ENCODE data around the gene KRTAP16-1.
"Not testable (repeated sequence)": the region's sequence is repeated elsewhere in the genome, so short reads cannot be mapped to it uniquely, and the experiment has no call there.

KRTAP16-1 gene

DNA sequence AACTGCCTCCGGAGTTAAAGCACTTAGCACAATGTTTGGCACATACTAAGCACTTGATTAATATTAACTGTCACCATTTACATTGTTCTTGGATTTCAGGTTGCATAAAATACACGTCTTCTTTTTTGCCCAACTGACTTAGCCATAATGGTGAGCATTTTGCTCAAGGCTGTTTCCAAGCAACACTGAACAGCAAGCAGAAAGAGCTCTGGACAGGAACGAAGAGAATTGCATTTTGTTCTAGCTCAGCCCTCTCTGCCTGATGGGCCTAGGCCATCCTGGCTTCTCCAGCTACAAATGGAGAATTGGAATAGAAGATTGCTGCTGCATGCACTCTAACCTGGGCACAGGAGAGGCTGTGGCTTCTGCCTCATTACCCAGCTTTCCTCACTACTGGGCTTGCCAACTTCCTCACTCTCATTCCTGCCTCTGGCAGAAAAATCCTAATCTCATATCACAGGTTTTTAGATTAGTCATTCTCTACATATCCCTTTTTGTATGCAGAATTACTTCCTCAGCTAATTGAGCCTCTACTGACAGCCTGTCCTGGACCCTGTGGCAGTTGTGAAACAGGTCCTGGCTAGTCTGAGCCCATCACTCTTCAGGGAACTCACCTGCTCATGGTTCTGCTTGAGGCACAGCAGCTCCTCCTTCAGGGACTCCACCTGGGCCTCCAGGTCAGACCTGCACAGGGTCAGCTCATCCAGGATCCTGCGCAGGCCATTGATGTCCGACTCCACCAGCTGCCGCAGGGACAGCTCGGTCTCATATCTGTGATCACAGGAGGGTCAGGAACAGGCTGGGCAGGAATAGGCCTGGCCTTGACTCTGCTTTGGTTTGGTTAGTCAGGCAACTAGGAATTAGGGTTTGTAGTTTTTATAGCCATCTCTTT lies 39.0 kb upstream of the KRTAP16-1 start:
- Histone ChIP-seq H3K4me1 (ENCODE audit: control insufficient read depth, low read depth, low read length) (no peaks in the 10 kb centered on the region), H4K8ac (ENCODE audit: low read depth, low read length) (no peak overlapping the region), H3K56ac (ENCODE audit: low read length) (no peak overlapping the region), H3K27ac (ENCODE audit: low read depth, low read length) (no peak overlapping the region), H3K18ac (ENCODE audit: low read length) (no peak overlapping the region), H2AK5ac (ENCODE audit: low read length) (no peak overlapping the region), H2BK15ac (replicated peaks; ENCODE audit: low read depth) (no peak overlapping the region), H3K23ac (ENCODE audit: low read length) (no peak overlapping the region), H2BK120ac (ENCODE audit: low read depth, low read length) (no peak overlapping the region), H3K4me3 (ENCODE audit: low read length) (no peak overlapping the region), H4K5ac (ENCODE audit: low read length) (no peak overlapping the region), H3K4me2 (ENCODE audit: low read length) (no peak overlapping the region), H3K9ac (ENCODE audit: low read length) (no peak overlapping the region), H2BK5ac (ENCODE audit: low read length) (no peak overlapping the region), H3K79me1 (ENCODE audit: low read length) (no peaks in the 10 kb centered on the region), H3K36me3 (ENCODE audit: control insufficient read depth, insufficient read depth, low read length) (no peaks in the 10 kb centered on the region), H3K79me2 (ENCODE audit: control insufficient read depth, insufficient read depth, low read length) (no peaks in the 10 kb centered on the region), H3K27me3 (ENCODE audit: insufficient read depth, low read length, poor library complexity) (no peaks in the 10 kb centered on the region), H3K4ac (ENCODE audit: low read depth, low read length) (no peak overlapping the region)
- WGBS (ENCODE audit: extremely low coverage, insufficient coverage, low lambda C conversion rate) = no CpG with 5 or more reads among the region's 7 CpGs
- no peak for DNase-seq

DNA sequence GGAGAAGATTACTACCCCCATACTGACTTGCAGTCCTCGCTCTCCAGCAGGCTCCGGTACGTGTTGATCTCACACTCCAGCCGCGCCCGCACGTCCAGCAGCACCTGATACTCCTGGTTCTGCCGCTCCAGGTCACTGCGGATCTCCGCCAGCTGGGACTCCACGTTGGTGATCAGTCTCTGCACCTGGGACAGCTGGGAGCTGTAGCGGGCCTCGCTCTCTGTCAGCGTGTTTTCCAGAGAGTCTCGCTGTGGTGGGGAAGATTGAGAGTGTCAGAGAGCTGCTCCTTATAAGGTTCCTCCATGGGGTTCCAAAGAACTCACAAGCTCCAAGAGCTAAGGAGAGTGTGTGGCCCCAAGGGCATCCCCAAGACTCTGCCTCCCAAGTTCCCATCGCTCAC lies 37.3 kb upstream of the KRTAP16-1 start:
- not testable (repeated sequence) for H3K23ac ChIP-seq (ENCODE audit: low read length); H2BK15ac ChIP-seq (replicated peaks; ENCODE audit: low read depth); H3K4me2 ChIP-seq (ENCODE audit: low read length); H4K5ac ChIP-seq (ENCODE audit: low read length); H2BK5ac ChIP-seq (ENCODE audit: low read length); H2AK5ac ChIP-seq (ENCODE audit: low read length); H2BK120ac ChIP-seq (ENCODE audit: low read depth, low read length); H3K4ac ChIP-seq (ENCODE audit: low read depth, low read length); H3K4me3 ChIP-seq (ENCODE audit: low read length); H3K4me1 ChIP-seq (ENCODE audit: control insufficient read depth, low read depth, low read length); H3K79me1 ChIP-seq (ENCODE audit: low read length); DNase-seq; H4K8ac ChIP-seq (ENCODE audit: low read depth, low read length); H3K27me3 ChIP-seq (ENCODE audit: insufficient read depth, low read length, poor library complexity); H3K56ac ChIP-seq (ENCODE audit: low read length); H3K9ac ChIP-seq (ENCODE audit: low read length); H3K36me3 ChIP-seq (ENCODE audit: control insufficient read depth, insufficient read depth, low read length); H3K79me2 ChIP-seq (ENCODE audit: control insufficient read depth, insufficient read depth, low read length); H3K18ac ChIP-seq (ENCODE audit: low read length); H3K27ac ChIP-seq (ENCODE audit: low read depth, low read length)
- whole genome bisulfite sequencing (ENCODE audit: extremely low coverage, insufficient coverage, low lambda C conversion rate) = no CpG with 5 or more reads among the region's 16 CpGs

DNA sequence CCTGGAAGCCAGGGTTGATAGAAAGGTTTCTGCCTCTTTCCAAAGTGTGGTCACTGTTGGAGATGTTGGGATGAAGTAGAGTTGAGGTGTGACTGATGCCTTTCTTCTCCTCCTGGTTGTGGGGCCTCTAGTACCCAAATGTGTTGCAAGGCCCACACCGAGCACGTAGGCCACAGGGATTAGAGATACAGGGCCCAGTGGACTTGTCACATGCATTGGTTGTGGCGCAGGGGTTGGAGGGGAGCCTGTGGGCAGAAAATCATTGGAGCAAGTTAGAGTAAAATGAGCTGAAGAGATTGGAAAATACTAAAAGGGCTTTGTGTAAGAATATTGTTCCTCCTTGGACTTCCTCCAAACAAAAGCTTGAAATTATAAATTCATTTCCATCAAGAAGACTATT lies 36.9 kb upstream of the KRTAP16-1 start:
- Histone ChIP-seq H2BK120ac (ENCODE audit: low read depth, low read length) (no peak overlapping the region), H3K79me2 (ENCODE audit: control insufficient read depth, insufficient read depth, low read length) (no peaks in the 10 kb centered on the region), H3K56ac (ENCODE audit: low read length) (no peak overlapping the region), H3K27me3 (ENCODE audit: insufficient read depth, low read length, poor library complexity) (no peaks in the 10 kb centered on the region), H3K79me1 (ENCODE audit: low read length) (no peaks in the 10 kb centered on the region), H3K4ac (ENCODE audit: low read depth, low read length) (no peak overlapping the region), H3K4me3 (ENCODE audit: low read length) (no peak overlapping the region), H3K27ac (ENCODE audit: low read depth, low read length) (no peak overlapping the region), H3K4me2 (ENCODE audit: low read length) (no peak overlapping the region), H2BK15ac (replicated peaks; ENCODE audit: low read depth) (no peak overlapping the region), H3K36me3 (ENCODE audit: control insufficient read depth, insufficient read depth, low read length) (no peaks in the 10 kb centered on the region), H3K23ac (ENCODE audit: low read length) (no peak overlapping the region), H3K18ac (ENCODE audit: low read length) (no peak overlapping the region), H2BK5ac (ENCODE audit: low read length) (no peak overlapping the region), H3K9ac (ENCODE audit: low read length) (no peak overlapping the region), H4K5ac (ENCODE audit: low read length) (no peak overlapping the region), H3K4me1 (ENCODE audit: control insufficient read depth, low read depth, low read length) (no peaks in the 10 kb centered on the region), H2AK5ac (ENCODE audit: low read length) (no peak overlapping the region), H4K8ac (ENCODE audit: low read depth, low read length) (no peak overlapping the region)
- DNase-seq = no peak
- no CpG with 5 or more reads among the region's 3 CpGs for WGBS (ENCODE audit: extremely low coverage, insufficient coverage, low lambda C conversion rate)

DNA sequence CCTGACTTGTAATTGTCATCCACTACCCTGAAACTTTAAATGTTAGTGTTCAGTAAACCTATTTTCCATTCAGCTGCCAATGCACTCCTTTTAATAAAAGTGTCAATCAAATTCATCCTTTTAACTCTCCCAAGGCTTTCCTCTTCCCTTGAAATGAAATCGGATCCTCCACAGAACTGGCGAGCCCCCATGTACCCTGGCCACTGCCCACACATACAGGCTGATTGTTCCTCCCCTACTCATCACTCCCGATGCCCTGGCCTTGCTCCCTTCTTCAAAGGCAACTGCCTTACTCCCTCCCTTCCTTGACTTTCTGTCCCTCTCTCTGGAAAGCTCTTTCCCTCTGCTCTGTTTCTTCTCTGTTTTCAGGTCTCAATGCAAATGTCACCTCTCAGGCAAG lies 33.9 kb upstream of the KRTAP16-1 start:
- H2BK120ac ChIP-seq (ENCODE audit: low read depth, low read length) = no peak overlapping the region
- no peak overlapping the region for H4K5ac ChIP-seq (ENCODE audit: low read length)
- no peak overlapping the region for H2AK5ac ChIP-seq (ENCODE audit: low read length)
- H3K4me1 ChIP-seq (ENCODE audit: control insufficient read depth, low read depth, low read length) = no peaks in the 10 kb centered on the region
- H3K4me3 ChIP-seq (ENCODE audit: low read length) = no peak overlapping the region
- H3K23ac ChIP-seq (ENCODE audit: low read length) = no peak overlapping the region
- no peaks in the 10 kb centered on the region for H3K79me1 ChIP-seq (ENCODE audit: low read length)
- no peak overlapping the region for H3K4ac ChIP-seq (ENCODE audit: low read depth, low read length)
- no peak overlapping the region for H2BK5ac ChIP-seq (ENCODE audit: low read length)
- no peak overlapping the region for H3K27ac ChIP-seq (ENCODE audit: low read depth, low read length)
- no peak overlapping the region for H3K9ac ChIP-seq (ENCODE audit: low read length)
- H3K27me3 ChIP-seq (ENCODE audit: insufficient read depth, low read length, poor library complexity) = no peaks in the 10 kb centered on the region
- H3K36me3 ChIP-seq (ENCODE audit: control insufficient read depth, insufficient read depth, low read length) = no peaks in the 10 kb centered on the region
- H3K4me2 ChIP-seq (ENCODE audit: low read length) = no peak overlapping the region
- H3K18ac ChIP-seq (ENCODE audit: low read length) = no peak overlapping the region
- DNase-seq = no peak
- no peak overlapping the region for H4K8ac ChIP-seq (ENCODE audit: low read depth, low read length)
- no peak overlapping the region for H3K56ac ChIP-seq (ENCODE audit: low read length)
- H2BK15ac ChIP-seq (replicated peaks; ENCODE audit: low read depth) = no peak overlapping the region
- H3K79me2 ChIP-seq (ENCODE audit: control insufficient read depth, insufficient read depth, low read length) = no peaks in the 10 kb centered on the region
- WGBS (ENCODE audit: extremely low coverage, insufficient coverage, low lambda C conversion rate) = no CpG with 5 or more reads among the region's 3 CpGs

DNA sequence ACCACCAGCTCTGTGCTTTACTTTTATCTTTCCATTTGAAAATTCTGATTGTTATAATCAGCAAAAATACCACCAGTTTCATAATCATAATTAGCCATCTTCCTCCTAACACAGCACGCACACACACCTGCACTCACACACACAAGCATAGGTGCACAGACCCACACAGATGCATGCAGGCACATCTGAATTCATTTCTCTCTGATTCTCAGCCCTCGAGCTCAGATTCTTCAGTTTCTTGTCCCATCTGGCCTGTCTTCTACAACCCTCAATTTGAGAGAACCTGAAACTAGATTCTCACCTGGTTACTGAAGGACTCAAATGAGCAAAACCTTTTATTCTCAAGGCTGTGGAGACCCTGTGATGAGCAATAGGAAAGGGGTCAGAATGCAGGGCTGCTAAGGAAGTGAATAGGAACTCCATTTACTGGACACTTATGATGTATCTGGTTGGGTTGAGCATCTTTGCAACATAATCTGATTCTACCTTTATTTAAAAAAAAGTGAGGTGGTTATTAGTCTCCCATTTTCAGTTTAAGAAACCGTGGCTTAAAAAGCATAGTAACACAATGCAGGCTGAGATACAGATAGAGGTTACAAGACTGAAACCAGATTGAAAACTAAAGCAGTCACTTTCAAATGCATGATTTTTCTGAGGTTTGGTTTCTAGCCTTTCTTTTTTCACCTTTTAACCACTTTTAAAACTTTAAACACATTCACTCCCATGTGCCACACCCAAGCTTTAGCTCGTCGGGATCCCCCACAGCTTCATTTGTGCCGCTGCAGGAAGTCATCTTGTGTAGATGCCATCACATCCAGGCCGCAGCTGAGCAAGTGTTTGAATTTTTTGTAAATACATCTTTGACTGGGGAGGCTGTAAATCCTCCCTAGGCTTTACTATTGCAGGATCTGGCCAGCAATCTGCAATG lies 32.1 kb upstream of the KRTAP16-1 start:
- Histone ChIP-seq H3K79me2 (ENCODE audit: control insufficient read depth, insufficient read depth, low read length) (no peaks in the 10 kb centered on the region), H3K36me3 (ENCODE audit: control insufficient read depth, insufficient read depth, low read length) (no peaks in the 10 kb centered on the region), H3K79me1 (ENCODE audit: low read length) (no peaks in the 10 kb centered on the region), H3K4me1 (ENCODE audit: control insufficient read depth, low read depth, low read length) (no peaks in the 10 kb centered on the region), H3K27ac (ENCODE audit: low read depth, low read length) (no peak overlapping the region), H2BK120ac (ENCODE audit: low read depth, low read length) (no peak overlapping the region), H3K9ac (ENCODE audit: low read length) (no peak overlapping the region), H3K4me2 (ENCODE audit: low read length) (no peak overlapping the region), H3K23ac (ENCODE audit: low read length) (no peak overlapping the region), H3K56ac (ENCODE audit: low read length) (no peak overlapping the region), H2BK15ac (replicated peaks; ENCODE audit: low read depth) (no peak overlapping the region), H3K4ac (ENCODE audit: low read depth, low read length) (no peak overlapping the region), H3K18ac (ENCODE audit: low read length) (no peak overlapping the region), H2BK5ac (ENCODE audit: low read length) (no peak overlapping the region), H4K5ac (ENCODE audit: low read length) (no peak overlapping the region), H3K4me3 (ENCODE audit: low read length) (no peak overlapping the region), H3K27me3 (ENCODE audit: insufficient read depth, low read length, poor library complexity) (no peaks in the 10 kb centered on the region), H2AK5ac (ENCODE audit: low read length) (no peak overlapping the region), H4K8ac (ENCODE audit: low read depth, low read length) (no peak overlapping the region)
- WGBS (ENCODE audit: extremely low coverage, insufficient coverage, low lambda C conversion rate) = no CpG with 5 or more reads among the region's 7 CpGs
- DNase-seq = no peak

Data from mesendoderm (in vitro differentiated cells).